Stimulated activated naive CD8-positive, alpha-beta T cell treated with anti-CD3 and anti-CD28 coated beads, Interleukin-15, Interleukin-2, amounts not matched to agents 100 ng/mL and 50 ng/mL, for 24 hours (primary cell): Measurements from ENCODE around the gene SDR42E1.

Experiments used
- H3K27ac Mint-ChIP-seq: one replicate; pipeline ENCODE4 v1.8.0; 2021; ENCODE audit warnings: mild to moderate bottlenecking, mixed read lengths
- H3K27me3 Mint-ChIP-seq: one replicate; pipeline ENCODE4 v1.8.0; 2021; ENCODE audit warnings: mixed read lengths
- H3K36me3 Mint-ChIP-seq: one replicate; pipeline ENCODE4 v1.8.0; 2021; ENCODE audit warnings: low read depth, mixed read lengths
- H3K4me1 Mint-ChIP-seq: one replicate; pipeline ENCODE4 v1.8.0; 2021; ENCODE audit warnings: low read depth, mixed read lengths
- H3K4me3 Mint-ChIP-seq: one replicate; pipeline ENCODE4 v1.8.0; 2021; ENCODE audit warnings: mild to moderate bottlenecking, mixed read lengths
- H3K9me3 Mint-ChIP-seq: one replicate; pipeline ENCODE4 v1.8.0; 2021; ENCODE audit warnings: mixed read lengths

SDR42E1 gene

DNA sequence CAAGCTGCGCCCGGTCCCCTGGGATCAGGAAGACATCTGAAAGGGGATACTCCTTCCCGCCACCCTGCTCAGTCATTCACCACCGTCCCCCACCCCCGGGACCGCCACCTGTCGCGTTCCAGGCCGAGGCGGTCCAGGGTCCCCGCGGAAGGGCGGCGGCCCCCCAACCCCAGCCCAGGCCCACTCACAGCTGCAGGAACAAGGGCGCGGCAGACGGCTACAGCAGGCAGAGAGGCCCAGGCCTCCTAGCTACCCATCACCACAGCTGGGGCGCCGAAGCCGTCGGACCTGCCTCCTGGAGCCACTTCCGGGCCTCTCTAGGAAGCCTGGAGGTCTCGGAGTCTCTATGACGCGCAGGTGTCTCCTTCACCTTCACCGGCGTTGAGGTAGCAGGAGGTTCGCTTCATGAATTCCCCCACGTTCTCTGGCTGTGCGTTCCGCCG is at the start of gene SDR42E1:
TSS of gene SDR42E1 (minus strand) at position 272 of the 443 bp plus-strand sequence. CDS start 10,612 bp downstream, outside the sequence.
- H3K27me3 Mint-ChIP-seq: peaks cover 23% of the 10 kb centered on the region
- H3K27ac Mint-ChIP-seq: peak within 1 kb of the TSS; percentile 75
- H3K4me1 Mint-ChIP-seq: peaks cover 18% of the 10 kb centered on the region
- H3K36me3 Mint-ChIP-seq: peaks cover 11% of the 10 kb centered on the region
- H3K9me3 Mint-ChIP-seq: peaks cover 27% of the 10 kb centered on the region
- H3K4me3 Mint-ChIP-seq: peak within 1 kb of the TSS; percentile 78

DNA sequence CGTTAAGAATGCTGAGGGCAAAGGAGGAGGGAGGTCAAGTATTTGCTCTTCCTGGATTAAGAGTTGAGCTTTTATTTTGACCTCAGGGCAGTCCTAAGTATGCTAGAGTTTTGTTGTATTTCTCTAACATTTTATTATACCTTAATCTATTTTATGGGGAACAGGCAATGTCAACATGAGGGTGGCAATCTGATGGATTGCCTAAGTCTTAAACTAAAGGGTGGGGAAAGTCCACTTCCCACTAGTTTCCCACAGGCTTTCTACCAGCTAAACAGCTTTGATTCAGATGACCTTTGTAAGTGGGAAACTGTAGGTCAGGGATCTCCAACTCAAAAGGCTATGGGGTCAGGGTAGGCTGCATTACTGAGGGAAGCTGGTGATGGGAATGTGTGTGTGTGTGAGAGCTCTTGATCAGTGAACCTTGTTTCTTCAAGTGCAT is 48.7 kb upstream of the SDR42E1 start:
- Mint-ChIP-seq H3K27me3 (peaks cover 20% of the 10 kb centered on the region), H3K36me3 (no peaks in the 10 kb centered on the region), H3K9me3 (no peaks in the 10 kb centered on the region), H3K27ac (no peak overlapping the region), H3K4me1 (peaks cover 4% of the 10 kb centered on the region), H3K4me3 (no peak overlapping the region)

GRCh38 chr16:82059161-82059982 is 48.1 kb upstream of the SDR42E1 start:
- Mint-ChIP-seq H3K4me1 (peaks cover 4% of the 10 kb centered on the region), H3K27ac (no peak overlapping the region), H3K4me3 (no peak overlapping the region), H3K9me3 (no peaks in the 10 kb centered on the region), H3K36me3 (no peaks in the 10 kb centered on the region), H3K27me3 (peaks cover 20% of the 10 kb centered on the region)

- Mint-ChIP-seq H3K4me1 (no peaks in the 10 kb centered on the region), H3K27ac (no peak overlapping the region), H3K27me3 (peaks cover 17% of the 10 kb centered on the region), H3K36me3 (no peaks in the 10 kb centered on the region), H3K4me3 (no peak overlapping the region), H3K9me3 (no peaks in the 10 kb centered on the region)
Measured at GRCh38 chr16:82056550-82056896, 45.3 kb upstream of the SDR42E1 start.

DNA sequence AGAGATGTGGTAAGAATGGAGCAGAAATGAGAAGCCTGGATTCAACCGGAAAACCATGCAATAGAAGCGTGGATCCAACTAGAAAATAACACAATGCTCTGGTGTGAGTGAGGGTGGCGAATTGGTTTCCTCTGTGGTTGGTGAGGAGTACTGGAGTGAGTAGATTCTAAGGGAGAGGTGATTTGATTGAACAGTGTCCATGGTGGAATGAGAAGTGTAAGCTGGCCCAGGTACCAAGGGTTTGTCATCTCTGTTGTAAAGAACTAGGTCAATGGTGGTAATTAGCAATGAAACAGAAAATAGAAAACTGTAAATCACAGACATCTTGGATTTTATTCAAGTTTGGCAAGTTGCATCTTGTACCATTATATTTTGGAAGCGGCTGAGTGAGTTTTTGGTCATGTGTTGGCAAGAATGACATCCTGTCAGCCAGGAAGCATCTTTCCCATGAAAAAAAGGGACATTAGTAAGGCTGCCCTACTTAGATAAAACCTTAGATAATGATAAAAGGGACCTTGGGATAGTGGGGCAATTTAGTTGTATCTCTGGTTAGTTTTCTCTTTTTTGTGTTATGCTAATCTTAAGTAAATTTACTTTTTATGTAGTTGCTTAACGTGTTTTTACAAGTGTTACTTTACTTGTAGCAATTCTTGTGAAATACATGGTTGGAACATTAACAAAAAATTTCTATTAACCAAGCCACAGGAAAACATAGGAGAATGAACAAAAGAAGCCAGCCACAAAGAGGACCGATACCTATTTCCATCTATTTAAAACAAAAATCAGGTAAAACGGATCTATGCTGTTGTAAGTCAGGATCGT is 44.7 kb upstream of the SDR42E1 start:
- Mint-ChIP-seq H3K36me3 (no peaks in the 10 kb centered on the region), H3K4me1 (no peaks in the 10 kb centered on the region), H3K4me3 (no peak overlapping the region), H3K9me3 (no peaks in the 10 kb centered on the region), H3K27me3 (peaks cover 15% of the 10 kb centered on the region), H3K27ac (no peak overlapping the region)

GRCh38 chr16:82055117-82055516 is 43.8 kb upstream of the SDR42E1 start:
- H3K27me3 Mint-ChIP-seq: peaks cover 14% of the 10 kb centered on the region
- H3K4me3 Mint-ChIP-seq: no peak overlapping the region
- H3K27ac Mint-ChIP-seq: no peak overlapping the region
- H3K9me3 Mint-ChIP-seq: no peaks in the 10 kb centered on the region
- H3K36me3 Mint-ChIP-seq: no peaks in the 10 kb centered on the region
- H3K4me1 Mint-ChIP-seq: no peaks in the 10 kb centered on the region

GRCh38 chr16:82051656-82052055 is 40.4 kb upstream of the SDR42E1 start:
- no peak overlapping the region for H3K27ac Mint-ChIP-seq
- H3K4me3 Mint-ChIP-seq: no peak overlapping the region
- H3K4me1 Mint-ChIP-seq: no peaks in the 10 kb centered on the region
- peaks cover 20% of the 10 kb centered on the region for H3K27me3 Mint-ChIP-seq
- H3K36me3 Mint-ChIP-seq: no peaks in the 10 kb centered on the region
- H3K9me3 Mint-ChIP-seq: no peaks in the 10 kb centered on the region

DNA sequence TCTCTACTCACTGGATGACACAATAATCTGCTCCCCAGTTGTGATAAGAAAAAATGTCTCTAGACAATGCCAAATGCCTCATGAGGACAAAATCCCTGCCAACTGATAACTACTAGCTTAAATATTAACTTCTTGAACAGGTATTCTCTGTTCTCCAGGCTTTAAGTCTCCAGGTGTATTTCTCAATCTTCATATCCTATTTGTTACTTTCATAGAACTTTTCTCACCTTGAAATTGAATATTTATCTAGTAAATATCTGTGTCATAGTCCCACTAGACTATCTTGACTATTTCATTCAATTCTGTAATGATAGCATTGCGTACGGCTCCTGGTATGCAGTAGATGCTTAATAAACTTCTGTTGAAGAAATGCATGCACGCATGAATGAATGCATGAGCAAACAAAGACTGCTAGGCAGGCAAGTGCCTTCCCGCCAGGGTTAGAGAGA is 39.7 kb upstream of the SDR42E1 start:
- no peak overlapping the region for H3K27ac Mint-ChIP-seq
- no peak overlapping the region for H3K4me3 Mint-ChIP-seq
- no peaks in the 10 kb centered on the region for H3K4me1 Mint-ChIP-seq
- no peaks in the 10 kb centered on the region for H3K9me3 Mint-ChIP-seq
- no peaks in the 10 kb centered on the region for H3K36me3 Mint-ChIP-seq
- H3K27me3 Mint-ChIP-seq: peaks cover 22% of the 10 kb centered on the region

DNA sequence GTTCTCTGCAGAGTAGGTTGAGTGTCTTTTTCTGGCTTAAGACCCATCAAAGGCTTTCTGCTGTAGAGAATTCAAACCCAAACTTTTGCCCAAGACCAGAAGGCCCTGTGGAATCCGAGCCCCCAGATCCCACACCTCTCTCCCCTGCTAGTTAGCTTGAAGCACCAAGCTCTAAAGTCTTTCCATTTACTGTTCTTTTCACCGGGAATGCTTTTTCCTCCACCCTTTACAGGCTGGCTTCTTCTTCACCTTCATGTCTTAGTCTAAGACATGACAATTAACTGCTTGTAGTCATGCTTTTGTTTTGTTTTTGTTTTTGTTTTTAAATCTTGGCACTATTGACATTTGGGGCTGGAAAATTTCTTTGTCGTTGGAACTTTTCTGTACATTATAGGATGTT is 39.2 kb upstream of the SDR42E1 start:
- Mint-ChIP-seq H3K27me3 (peaks cover 20% of the 10 kb centered on the region), H3K4me3 (no peak overlapping the region), H3K9me3 (no peaks in the 10 kb centered on the region), H3K4me1 (no peaks in the 10 kb centered on the region), H3K36me3 (no peaks in the 10 kb centered on the region), H3K27ac (no peak overlapping the region)

- Mint-ChIP-seq H3K4me3 (no peak overlapping the region), H3K4me1 (no peaks in the 10 kb centered on the region), H3K9me3 (no peaks in the 10 kb centered on the region), H3K27ac (no peak overlapping the region), H3K27me3 (peaks cover 18% of the 10 kb centered on the region), H3K36me3 (no peaks in the 10 kb centered on the region)
Measured at GRCh38 chr16:82049484-82049883, 38.2 kb upstream of the SDR42E1 start.

- Mint-ChIP-seq H3K27me3 (peaks cover 18% of the 10 kb centered on the region), H3K4me1 (no peaks in the 10 kb centered on the region), H3K36me3 (no peaks in the 10 kb centered on the region), H3K4me3 (no peak overlapping the region), H3K9me3 (no peaks in the 10 kb centered on the region), H3K27ac (no peak overlapping the region)
Measured at GRCh38 chr16:82047787-82048186, 36.5 kb upstream of the SDR42E1 start.

GRCh38 chr16:82047374-82047773 is 36.1 kb upstream of the SDR42E1 start:
- Mint-ChIP-seq H3K4me3 (no peak overlapping the region), H3K4me1 (no peaks in the 10 kb centered on the region), H3K27me3 (peaks cover 18% of the 10 kb centered on the region), H3K36me3 (no peaks in the 10 kb centered on the region), H3K9me3 (no peaks in the 10 kb centered on the region), H3K27ac (no peak overlapping the region)

- Mint-ChIP-seq H3K27ac (no peak overlapping the region), H3K36me3 (no peaks in the 10 kb centered on the region), H3K4me3 (no peak overlapping the region), H3K9me3 (no peaks in the 10 kb centered on the region), H3K27me3 (peaks cover 18% of the 10 kb centered on the region), H3K4me1 (no peaks in the 10 kb centered on the region)
Measured at GRCh38 chr16:82046941-82047340, 35.7 kb upstream of the SDR42E1 start.

- Mint-ChIP-seq H3K9me3 (no peaks in the 10 kb centered on the region), H3K27me3 (peaks cover 18% of the 10 kb centered on the region), H3K27ac (no peak overlapping the region), H3K36me3 (no peaks in the 10 kb centered on the region), H3K4me3 (no peak overlapping the region), H3K4me1 (no peaks in the 10 kb centered on the region)
Measured at GRCh38 chr16:82046541-82046940, 35.3 kb upstream of the SDR42E1 start.

DNA sequence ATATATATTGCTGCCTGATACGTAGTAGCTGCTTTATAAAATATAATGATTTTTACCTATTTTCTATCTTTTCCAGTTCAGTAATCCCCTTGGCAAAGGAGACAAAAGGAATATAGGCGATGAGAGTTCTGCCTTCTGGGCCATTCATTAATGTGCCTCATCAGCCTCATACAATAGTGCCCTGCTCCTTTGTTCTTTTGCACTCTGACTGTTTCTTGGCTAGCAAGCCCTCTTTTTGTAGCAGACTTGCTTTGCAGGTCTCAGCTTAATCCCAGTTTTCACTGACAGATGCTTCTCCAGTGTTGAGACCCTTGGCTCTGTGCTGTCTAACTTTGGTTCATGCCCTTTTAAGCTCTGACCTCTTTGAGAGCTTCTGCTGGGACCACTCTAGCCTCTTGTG is 34.2 kb upstream of the SDR42E1 start:
- H3K27me3 Mint-ChIP-seq: peaks cover 15% of the 10 kb centered on the region
- H3K27ac Mint-ChIP-seq: no peak overlapping the region
- H3K9me3 Mint-ChIP-seq: no peaks in the 10 kb centered on the region
- no peaks in the 10 kb centered on the region for H3K4me1 Mint-ChIP-seq
- no peaks in the 10 kb centered on the region for H3K36me3 Mint-ChIP-seq
- no peak overlapping the region for H3K4me3 Mint-ChIP-seq
